PFSK-1 (cell line): Measurements from ENCODE around the gene NCOA7.

Experiments
- POLR2AphosphoS5 ChIP-seq: IDR thresholded peaks from 2 replicates; pipeline ENCODE4 v1.6.1; 2012; ENCODE audit warnings: low read depth, mild to moderate bottlenecking, control low read depth, low read length, moderate library complexity
- SIN3A ChIP-seq: IDR thresholded peaks from 2 replicates; pipeline ENCODE4 v1.6.1; 2012; ENCODE audit warnings: mild to moderate bottlenecking, low read length, moderate library complexity, borderline replicate concordance; ENCODE audit not compliant: insufficient read depth
- TF ChIP-seq, protein P1 (sequence below), 2 experiments: IDR thresholded peaks; 2 replicates each; pipeline versions ENCODE4 v1.6.1 to v1.8.0; 2011 to 2012; ENCODE audit warnings: low read depth in 2 of 2, low read length in 2 of 2, control low read depth in 1 of 2, inconsistent platforms in 1 of 2, mild to moderate bottlenecking in 1 of 2, moderate library complexity in 1 of 2; ENCODE audit not compliant: insufficient read depth in 1 of 2

DNA sequence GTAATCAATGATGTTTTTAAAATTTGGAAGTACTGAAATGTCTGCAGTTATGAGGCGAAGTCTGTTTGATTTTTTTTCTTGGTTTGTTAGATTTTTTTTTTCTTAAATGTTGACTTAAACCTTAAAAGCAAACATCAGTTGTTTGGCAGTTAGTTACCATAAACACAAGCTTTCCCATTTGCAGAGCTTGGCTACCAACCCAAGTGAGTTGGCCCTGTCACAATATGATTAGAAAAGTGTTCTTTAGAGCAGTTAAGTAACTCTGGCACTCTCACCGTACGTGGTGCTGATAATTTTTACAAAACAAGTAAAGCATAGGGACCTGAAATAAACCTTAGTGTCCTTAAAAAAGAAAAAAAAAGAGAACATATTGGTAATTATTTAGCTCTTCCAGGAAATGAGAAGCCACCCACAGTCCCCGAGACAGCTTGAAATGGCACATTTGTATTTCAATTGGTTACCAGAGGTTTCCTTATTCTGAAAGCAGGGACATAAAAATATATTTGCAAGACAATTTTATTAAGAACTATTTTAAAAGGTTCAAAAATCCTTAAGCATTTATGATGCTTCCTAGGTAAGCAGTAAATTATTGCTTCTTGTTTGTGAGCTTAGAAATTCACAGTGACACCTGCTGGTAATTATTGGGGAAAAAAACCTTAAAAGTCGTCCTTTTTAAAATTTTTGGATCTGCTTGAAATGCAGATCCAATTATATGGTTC is 37.4 kb upstream of the NCOA7 start:
- TF ChIP-seq POLR2AphosphoS5 (no peak), SIN3A (no peak)
- TF ChIP-seq, protein P1, sequence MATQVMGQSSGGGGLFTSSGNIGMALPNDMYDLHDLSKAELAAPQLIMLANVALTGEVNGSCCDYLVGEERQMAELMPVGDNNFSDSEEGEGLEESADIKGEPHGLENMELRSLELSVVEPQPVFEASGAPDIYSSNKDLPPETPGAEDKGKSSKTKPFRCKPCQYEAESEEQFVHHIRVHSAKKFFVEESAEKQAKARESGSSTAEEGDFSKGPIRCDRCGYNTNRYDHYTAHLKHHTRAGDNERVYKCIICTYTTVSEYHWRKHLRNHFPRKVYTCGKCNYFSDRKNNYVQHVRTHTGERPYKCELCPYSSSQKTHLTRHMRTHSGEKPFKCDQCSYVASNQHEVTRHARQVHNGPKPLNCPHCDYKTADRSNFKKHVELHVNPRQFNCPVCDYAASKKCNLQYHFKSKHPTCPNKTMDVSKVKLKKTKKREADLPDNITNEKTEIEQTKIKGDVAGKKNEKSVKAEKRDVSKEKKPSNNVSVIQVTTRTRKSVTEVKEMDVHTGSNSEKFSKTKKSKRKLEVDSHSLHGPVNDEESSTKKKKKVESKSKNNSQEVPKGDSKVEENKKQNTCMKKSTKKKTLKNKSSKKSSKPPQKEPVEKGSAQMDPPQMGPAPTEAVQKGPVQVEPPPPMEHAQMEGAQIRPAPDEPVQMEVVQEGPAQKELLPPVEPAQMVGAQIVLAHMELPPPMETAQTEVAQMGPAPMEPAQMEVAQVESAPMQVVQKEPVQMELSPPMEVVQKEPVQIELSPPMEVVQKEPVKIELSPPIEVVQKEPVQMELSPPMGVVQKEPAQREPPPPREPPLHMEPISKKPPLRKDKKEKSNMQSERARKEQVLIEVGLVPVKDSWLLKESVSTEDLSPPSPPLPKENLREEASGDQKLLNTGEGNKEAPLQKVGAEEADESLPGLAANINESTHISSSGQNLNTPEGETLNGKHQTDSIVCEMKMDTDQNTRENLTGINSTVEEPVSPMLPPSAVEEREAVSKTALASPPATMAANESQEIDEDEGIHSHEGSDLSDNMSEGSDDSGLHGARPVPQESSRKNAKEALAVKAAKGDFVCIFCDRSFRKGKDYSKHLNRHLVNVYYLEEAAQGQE (IDR thresholded peaks at IDR 0.05; ENCODE audit: insufficient read depth in 1 of 2, low read depth in 2 of 2, low read length in 2 of 2): no peak
